ENCODE measurements around the gene LIMCH1.
"Not testable (repeated sequence)": the region's sequence is repeated elsewhere in the genome, so short reads cannot be mapped to it uniquely, and the experiment has no call there.

The LIMCH1 gene

GRCh38 chr4:41538017-41538733 lies at the start of gene LIMCH1:
LIMCH1 (plus strand) TSS chr4:41538157; CDS start chr4:41605996, 67,839 bp downstream.
- no peak for DNase-seq (ENCODE audit: low read depth)

GRCh38 chr4:41491081-41491576 lies 46.8 kb upstream of the LIMCH1 start:
- not testable (repeated sequence) for DNase-seq (ENCODE audit: low read depth)

- DNase-seq (ENCODE audit: low read depth) = no peak
Observed at GRCh38 chr4:41496977-41497376, 41.0 kb upstream of the LIMCH1 start.

- DNase-seq (ENCODE audit: low read depth) = no peak
Observed at GRCh38 chr4:41498177-41498576, 39.8 kb upstream of the LIMCH1 start.

- DNase-seq (ENCODE audit: low read depth) = no peak
Observed at GRCh38 chr4:41504167-41504818, 33.7 kb upstream of the LIMCH1 start.

GRCh38 chr4:41505161-41505661 lies 32.7 kb upstream of the LIMCH1 start:
- no peak for DNase-seq (ENCODE audit: low read depth)

GRCh38 chr4:41506130-41506529 lies 31.8 kb upstream of the LIMCH1 start:
- no peak for DNase-seq (ENCODE audit: low read depth)

- DNase-seq (ENCODE audit: low read depth) = no peak
Observed at GRCh38 chr4:41507291-41507947, 30.5 kb upstream of the LIMCH1 start.

GRCh38 chr4:41509451-41509866 lies 28.5 kb upstream of the LIMCH1 start:
- DNase-seq (ENCODE audit: low read depth) = no peak

GRCh38 chr4:41510179-41510578 lies 27.8 kb upstream of the LIMCH1 start:
- DNase-seq (ENCODE audit: low read depth) = no peak

GRCh38 chr4:41512136-41512535 lies 25.8 kb upstream of the LIMCH1 start:
- no peak for DNase-seq (ENCODE audit: low read depth)

GRCh38 chr4:41512596-41512995 lies 25.4 kb upstream of the LIMCH1 start:
- DNase-seq (ENCODE audit: low read depth) = no peak

- no peak for DNase-seq (ENCODE audit: low read depth)
Observed at GRCh38 chr4:41514169-41514568, 23.8 kb upstream of the LIMCH1 start.

GRCh38 chr4:41514766-41515481 lies 23.0 kb upstream of the LIMCH1 start:
- DNase-seq (ENCODE audit: low read depth) = no peak

GRCh38 chr4:41517121-41517520 lies 20.8 kb upstream of the LIMCH1 start:
- no peak for DNase-seq (ENCODE audit: low read depth)

GRCh38 chr4:41517747-41518146 lies 20.2 kb upstream of the LIMCH1 start:
- DNase-seq (ENCODE audit: low read depth) = no peak

- DNase-seq (ENCODE audit: low read depth) = no peak
Observed at GRCh38 chr4:41524425-41524824, 13.5 kb upstream of the LIMCH1 start.

GRCh38 chr4:41525129-41525528 lies 12.8 kb upstream of the LIMCH1 start:
- no peak for DNase-seq (ENCODE audit: low read depth)

GRCh38 chr4:41526628-41527027 lies 11.3 kb upstream of the LIMCH1 start:
- DNase-seq (ENCODE audit: low read depth) = no peak

GRCh38 chr4:41528512-41529205 lies 9.3 kb upstream of the LIMCH1 start:
- no peak for DNase-seq (ENCODE audit: low read depth)

GRCh38 chr4:41530741-41531140 lies 7.2 kb upstream of the LIMCH1 start:
- DNase-seq (ENCODE audit: low read depth) = no peak

- DNase-seq (ENCODE audit: low read depth) = no peak
Observed at GRCh38 chr4:41532336-41532735, 5.6 kb upstream of the LIMCH1 start.
